CD4-positive, CD25-positive, alpha-beta regulatory T cell (primary cell): ENCODE results near the gene TMEM156. TPM values are rescaled to one million over a fixed set of nuclear protein-coding genes. Genes with fewer than 3 reads are reported as not detected.

Source experiments
- ATAC-seq, 2 donors: fragments of 150-1000 bp; cut with Tn5 transposase; one replicate each; pipeline ENCODE4 v1.10.0; 2021; ENCODE audit warnings: low read depth in 2 of 2, moderate number of reproducible peaks in 2 of 2, moderate library complexity in 1 of 2
- DNase-seq, 3 donors: peaks; one replicate each; pipeline versions ENCODE4 v3.0.0 to v3.0.0-alpha.2; 2012 to 2022; ENCODE audit warnings: mixed read lengths in 1 of 3
- H3K27ac ChIP-seq: one replicate; pipeline ENCODE4 v1.7.0; 2013; ENCODE audit warnings: mild to moderate bottlenecking, low read length; ENCODE audit not compliant: insufficient read depth, poor library complexity, severe bottlenecking
- H3K27me3 ChIP-seq: one replicate; pipeline ENCODE4 v1.7.0; 2013; ENCODE audit warnings: low read length; ENCODE audit not compliant: control insufficient read depth, insufficient read depth
- H3K36me3 ChIP-seq: one replicate; pipeline ENCODE4 v1.7.0; 2013; ENCODE audit warnings: mild to moderate bottlenecking, low read length, moderate library complexity; ENCODE audit not compliant: control insufficient read depth, insufficient read depth
- H3K4me1 ChIP-seq: 2 replicates; pipeline ENCODE4 v1.7.0; 2013; ENCODE audit warnings: mild to moderate bottlenecking, low read length; ENCODE audit not compliant: insufficient read depth, control insufficient read depth, poor library complexity, severe bottlenecking
- H3K4me3 ChIP-seq: one replicate; pipeline ENCODE4 v1.7.0; 2013; ENCODE audit warnings: low read depth, mild to moderate bottlenecking, low read length, moderate library complexity
- H3K9me3 ChIP-seq, 2 experiments: 1 replicate in 1 of 2; 2 replicates in 1 of 2; pipeline ENCODE4 v1.7.0; 2013; ENCODE audit warnings: low read length in 2 of 2, mild to moderate bottlenecking in 1 of 2, moderate library complexity in 1 of 2; ENCODE audit not compliant: control insufficient read depth in 2 of 2
- H3K27ac Mint-ChIP-seq, 3 donors: one replicate each; pipeline ENCODE4 v1.8.0; 2020 to 2022; ENCODE audit warnings: mild to moderate bottlenecking in 3 of 3, mixed read lengths in 3 of 3, moderate library complexity in 2 of 3
- H3K27me3 Mint-ChIP-seq: one replicate; pipeline ENCODE4 v1.8.0; 2022; ENCODE audit warnings: mild to moderate bottlenecking, mixed read lengths
- H3K36me3 Mint-ChIP-seq: one replicate; pipeline ENCODE4 v1.8.0; 2020; ENCODE audit warnings: mixed read lengths
- H3K4me1 Mint-ChIP-seq, 4 donors: one replicate each; pipeline ENCODE4 v1.8.0; 2020 to 2022; ENCODE audit warnings: mixed read lengths in 4 of 4, mild to moderate bottlenecking in 1 of 4
- H3K4me3 Mint-ChIP-seq, 4 donors: one replicate each; pipeline ENCODE4 v1.8.0; 2020 to 2022; ENCODE audit warnings: mild to moderate bottlenecking in 4 of 4, mixed read lengths in 4 of 4, moderate library complexity in 3 of 4
- H3K9me3 Mint-ChIP-seq, 7 donors: one replicate each; pipeline ENCODE4 v1.8.0; 2020 to 2022; ENCODE audit warnings: mixed read lengths in 7 of 7, mild to moderate bottlenecking in 3 of 7, moderate library complexity in 2 of 7
- polyA plus RNA-seq, 4 donors: library from polyadenylated mRNA; unstranded; fragments of 300-500 nt; fragmentation: Illumina TruSeq; gene quantifications; one replicate each; pipeline ENCODE4 v1.2.3, GENCODE V29; 2021
- total RNA-seq: library from RNA; stranded (reverse); gene quantifications from one replicate; pipeline ENCODE4 v1.2.3, GENCODE V29; 2022

Gene TMEM156
- total and polyA plus RNA-seq, 5 donors from 2014 or later: 8.4 to 24.3 (median 22.7) TPM

- H3K36me3 ChIP-seq: no peaks in the 10 kb centered on the region
- H3K9me3 ChIP-seq: no peaks in the 10 kb centered on the region
- no peak for DNase-seq
- no peaks in the 10 kb centered on the region for H3K27me3 Mint-ChIP-seq
- H3K4me3 ChIP-seq: no peak within 1 kb of the TSS
- no peaks in the 10 kb centered on the region for H3K27me3 ChIP-seq
- no peak for ATAC-seq
- H3K4me1 ChIP-seq: no peaks in the 10 kb centered on the region
- no peak within 1 kb of the TSS for H3K27ac Mint-ChIP-seq
- no peak within 1 kb of the TSS for H3K27ac ChIP-seq
- peaks cover 26 to 32% (median 28%) of the 10 kb centered on the region in 4 donors for H3K4me1 Mint-ChIP-seq
- no peaks in the 10 kb centered on the region for H3K9me3 Mint-ChIP-seq
- peaks cover 4% of the 10 kb centered on the region for H3K36me3 Mint-ChIP-seq
- H3K4me3 Mint-ChIP-seq: no peak within 1 kb of the TSS
These were observed 30.0 kb upstream of the TMEM156 start, which contains the start of gene KLHL5 for GRCh38 chr4:39062094-39062769. KLHL5 (plus strand) TSS chr4:39062232; CDS start chr4:39062653, 421 bp downstream.

DNA sequence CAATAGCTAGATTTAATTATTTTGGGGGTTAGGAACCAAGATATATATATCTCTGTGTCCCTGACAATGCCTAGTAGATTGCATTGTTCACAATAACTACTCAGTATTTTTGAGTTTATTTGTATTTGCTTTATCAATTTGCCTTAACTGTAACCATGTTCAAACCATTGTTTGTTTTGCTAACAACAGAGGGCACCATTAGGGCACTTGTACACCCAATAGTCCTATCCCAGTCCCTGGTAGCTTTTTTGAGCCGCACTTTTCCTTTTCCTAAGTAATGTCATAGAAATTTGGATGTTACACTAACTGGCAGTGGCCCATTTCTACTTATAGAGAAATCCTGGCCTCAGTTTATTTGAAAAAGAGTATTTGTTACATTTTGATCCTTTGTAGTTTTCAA, 29.2 kb upstream of the TMEM156 start:
- H3K27me3 ChIP-seq: no peaks in the 10 kb centered on the region
- no peak overlapping the region for H3K27ac Mint-ChIP-seq
- H3K4me3 ChIP-seq: no peak overlapping the region
- H3K4me1 Mint-ChIP-seq: peaks cover 26 to 33% (median 32%) of the 10 kb centered on the region in 4 donors
- ATAC-seq: no peak
- H3K27ac ChIP-seq: no peak overlapping the region
- no peaks in the 10 kb centered on the region for H3K4me1 ChIP-seq
- no peak for DNase-seq
- H3K9me3 ChIP-seq: no peaks in the 10 kb centered on the region
- H3K36me3 ChIP-seq: no peaks in the 10 kb centered on the region
- peaks cover 4% of the 10 kb centered on the region for H3K36me3 Mint-ChIP-seq
- H3K27me3 Mint-ChIP-seq: no peaks in the 10 kb centered on the region
- H3K9me3 Mint-ChIP-seq: no peaks in the 10 kb centered on the region
- no peak overlapping the region for H3K4me3 Mint-ChIP-seq

- Histone ChIP-seq H3K9me3 (no peaks in the 10 kb centered on the region), H3K27me3 (no peaks in the 10 kb centered on the region), H3K4me1 (no peaks in the 10 kb centered on the region), H3K4me3 (no peak overlapping the region), H3K27ac (no peak overlapping the region), H3K36me3 (no peaks in the 10 kb centered on the region)
- no peak overlapping the region for H3K27ac Mint-ChIP-seq
- no peak for ATAC-seq
- H3K4me1 Mint-ChIP-seq: peaks cover 31 to 46% (median 35%) of the 10 kb centered on the region in 4 donors
- no peaks in the 10 kb centered on the region for H3K9me3 Mint-ChIP-seq
- H3K36me3 Mint-ChIP-seq: peaks cover 3% of the 10 kb centered on the region
- H3K4me3 Mint-ChIP-seq: no peak overlapping the region
- no peak for DNase-seq
- H3K27me3 Mint-ChIP-seq: no peaks in the 10 kb centered on the region
These were observed 23.8 kb upstream of the TMEM156 start for GRCh38 chr4:39056023-39056422.

- H3K27ac Mint-ChIP-seq: no peak overlapping the region
- H3K9me3 Mint-ChIP-seq: no peaks in the 10 kb centered on the region
These were observed 22.3 kb upstream of the TMEM156 start for GRCh38 chr4:39054497-39054896.

DNA sequence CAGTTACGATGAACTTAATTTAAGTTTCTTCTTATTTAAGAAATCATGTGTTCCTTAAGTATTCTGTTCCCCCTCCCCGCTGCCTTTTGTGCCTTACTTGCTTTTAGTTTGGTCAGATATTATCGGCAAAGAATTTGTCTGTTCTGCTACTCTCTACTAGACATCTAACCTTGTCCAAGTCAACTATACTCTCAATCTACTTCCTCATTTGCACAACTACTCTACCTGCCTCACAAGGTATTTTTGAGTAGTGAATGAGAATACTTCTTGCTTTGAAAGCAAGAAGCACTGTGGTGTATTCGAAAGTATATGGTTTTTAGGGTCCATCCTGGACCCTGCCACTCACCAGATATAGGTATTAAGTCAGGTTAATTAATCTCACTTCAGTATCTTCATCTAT, 21.8 kb upstream of the TMEM156 start:
- Mint-ChIP-seq H3K36me3 (peaks cover 3% of the 10 kb centered on the region), H3K4me3 (no peak overlapping the region), H3K27me3 (no peaks in the 10 kb centered on the region), H3K4me1 (peaks cover 24 to 42% (median 33%) of the 10 kb centered on the region in 4 donors), H3K9me3 (no peaks in the 10 kb centered on the region), H3K27ac (peak overlapping the region in 1 of 3 donors; percentile 9)
- H3K36me3 ChIP-seq: no peaks in the 10 kb centered on the region
- no peaks in the 10 kb centered on the region for H3K27me3 ChIP-seq
- H3K4me3 ChIP-seq: no peak overlapping the region
- DNase-seq (no peak), ATAC-seq (no peak)
- peaks cover under 1% of the 10 kb centered on the region for H3K4me1 ChIP-seq
- no peak overlapping the region for H3K27ac ChIP-seq
- no peaks in the 10 kb centered on the region for H3K9me3 ChIP-seq

More at GRCh38 chr4:39054497-39054896, 22.3 kb upstream of the TMEM156 start:
- Mint-ChIP-seq H3K36me3 (peaks cover 3% of the 10 kb centered on the region), H3K27me3 (no peaks in the 10 kb centered on the region), H3K4me3 (no peak overlapping the region), H3K4me1 (peaks cover 24 to 42% (median 30%) of the 10 kb centered on the region in 4 donors)
- Histone ChIP-seq H3K27me3 (no peaks in the 10 kb centered on the region), H3K4me1 (no peaks in the 10 kb centered on the region), H3K9me3 (no peaks in the 10 kb centered on the region), H3K36me3 (no peaks in the 10 kb centered on the region), H3K4me3 (no peak overlapping the region), H3K27ac (no peak overlapping the region)
- no peak for ATAC-seq
- DNase-seq: no peak

DNA sequence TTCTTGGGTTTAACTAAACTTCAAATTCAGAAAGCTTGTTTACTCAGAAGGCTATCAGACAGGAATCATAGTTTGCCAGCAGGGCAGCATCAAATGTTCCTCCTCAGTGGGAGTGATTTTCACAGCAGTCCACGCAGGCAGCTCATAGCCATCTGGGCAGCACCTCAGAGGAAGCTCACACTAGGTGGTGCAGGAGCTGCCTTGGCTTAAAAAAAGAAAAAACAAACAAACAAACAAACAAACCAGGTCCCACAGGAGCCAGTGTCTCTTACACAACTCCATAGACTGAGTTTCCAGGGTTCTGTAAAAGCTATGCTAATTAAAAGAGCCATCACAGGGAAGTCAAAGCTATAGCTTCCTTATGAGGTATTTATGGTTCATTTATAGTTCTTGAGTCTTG, 19.3 kb upstream of the TMEM156 start:
- Histone ChIP-seq H3K27ac (no peak overlapping the region), H3K36me3 (no peaks in the 10 kb centered on the region), H3K9me3 (no peaks in the 10 kb centered on the region), H3K27me3 (no peaks in the 10 kb centered on the region), H3K4me1 (peaks cover 17% of the 10 kb centered on the region), H3K4me3 (no peak overlapping the region)
- DNase-seq: no peak
- Mint-ChIP-seq H3K36me3 (peaks cover 3% of the 10 kb centered on the region), H3K4me3 (no peak overlapping the region), H3K27ac (no peak overlapping the region), H3K9me3 (no peaks in the 10 kb centered on the region), H3K27me3 (no peaks in the 10 kb centered on the region), H3K4me1 (peaks cover 40 to 57% (median 50%) of the 10 kb centered on the region in 4 donors)
- no peak for ATAC-seq

GRCh38 chr4:39050590-39050989, 18.4 kb upstream of the TMEM156 start:
- no peaks in the 10 kb centered on the region for H3K27me3 Mint-ChIP-seq
- H3K27ac Mint-ChIP-seq: peak overlapping the region in 1 of 3 donors; percentile 29
- Histone ChIP-seq H3K27me3 (no peaks in the 10 kb centered on the region), H3K4me1 (peaks cover 25% of the 10 kb centered on the region), H3K4me3 (no peak overlapping the region), H3K9me3 (no peaks in the 10 kb centered on the region), H3K27ac (no peak overlapping the region), H3K36me3 (no peaks in the 10 kb centered on the region)
- no peak overlapping the region for H3K4me3 Mint-ChIP-seq
- H3K9me3 Mint-ChIP-seq: no peaks in the 10 kb centered on the region
- peaks cover 45 to 65% (median 55%) of the 10 kb centered on the region in 4 donors for H3K4me1 Mint-ChIP-seq
- ATAC-seq (no peak), DNase-seq (no peak)
- no peaks in the 10 kb centered on the region for H3K36me3 Mint-ChIP-seq

DNA sequence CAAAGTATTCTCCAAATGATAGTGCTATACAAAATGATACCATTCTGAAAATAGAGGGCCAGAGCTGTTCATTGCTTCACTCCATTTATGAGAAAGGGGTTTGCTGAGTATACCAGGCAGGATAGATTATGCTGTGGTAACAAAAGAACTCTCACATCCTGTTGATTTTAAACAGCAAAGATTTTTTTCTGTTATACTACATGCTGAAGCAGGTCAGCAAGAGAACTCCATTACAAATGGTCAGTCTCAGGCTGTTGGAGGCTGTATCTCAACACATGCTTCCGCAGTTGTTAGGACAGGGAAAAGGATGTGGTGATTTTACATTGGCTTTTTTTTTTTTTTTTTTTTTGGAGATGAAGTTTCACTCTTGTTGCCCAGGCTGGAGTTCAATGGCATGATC, 16.1 kb upstream of the TMEM156 start:
- Histone ChIP-seq H3K27me3 (no peaks in the 10 kb centered on the region), H3K27ac (no peak overlapping the region), H3K36me3 (no peaks in the 10 kb centered on the region), H3K9me3 (no peaks in the 10 kb centered on the region), H3K4me3 (peak overlapping the region; percentile 46), H3K4me1 (peaks cover 37% of the 10 kb centered on the region)
- ATAC-seq (no peak), DNase-seq (peak in 2 of 3 donors; percentile 38 to 59)
- Mint-ChIP-seq H3K4me3 (peak overlapping the region in 3 of 4 donors; percentile 25 to 88 (median 52)), H3K27ac (peak overlapping the region; percentile 5 to 76 (median 27)), H3K27me3 (no peaks in the 10 kb centered on the region), H3K4me1 (peaks cover 40 to 70% (median 51%) of the 10 kb centered on the region in 4 donors), H3K36me3 (no peaks in the 10 kb centered on the region), H3K9me3 (peaks cover 0 to 2% (median 0%) of the 10 kb centered on the region in 7 donors)
